ENCODE results near the gene TP53TG3.
"Not testable (repeated sequence)": the region's sequence is repeated elsewhere in the genome, so short reads cannot be mapped to it uniquely, and the experiment has no call there.

TP53TG3 gene, protein sequence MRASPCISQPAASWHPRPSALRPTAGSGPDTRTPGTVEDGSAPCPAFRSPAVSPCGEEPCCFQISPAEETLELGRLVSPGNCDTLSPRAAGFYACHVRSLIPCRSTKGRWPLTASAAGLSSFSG

DNA sequence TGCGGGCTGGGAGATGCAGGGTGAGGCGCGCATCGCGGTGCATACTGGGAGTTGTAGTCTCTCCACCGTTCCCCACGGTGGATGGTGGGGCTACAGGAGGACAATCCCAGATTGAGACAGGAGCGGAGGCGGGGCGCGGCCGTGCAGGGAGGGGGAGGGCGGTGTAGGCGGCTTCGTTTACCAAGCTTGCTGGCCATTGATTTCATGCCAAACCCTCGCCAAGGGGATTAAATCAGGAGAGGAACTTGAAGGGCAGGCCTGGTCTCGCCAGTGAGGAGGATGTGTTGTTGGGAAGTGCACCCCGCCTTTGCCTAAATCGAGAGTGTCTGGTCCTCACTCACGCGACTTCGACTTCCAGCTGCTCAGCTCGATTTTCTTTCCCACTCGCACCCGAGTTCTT lies at the start of gene TP53TG3:
TP53TG3 (minus strand) TSS at position 101 of the 400 bp plus-strand sequence; CDS start at position 33, 68 bp downstream.
- not testable (repeated sequence) for DNase-seq (ENCODE audit: low read depth); H3K4me3 ChIP-seq (ENCODE audit: low read depth, low read length)

DNA sequence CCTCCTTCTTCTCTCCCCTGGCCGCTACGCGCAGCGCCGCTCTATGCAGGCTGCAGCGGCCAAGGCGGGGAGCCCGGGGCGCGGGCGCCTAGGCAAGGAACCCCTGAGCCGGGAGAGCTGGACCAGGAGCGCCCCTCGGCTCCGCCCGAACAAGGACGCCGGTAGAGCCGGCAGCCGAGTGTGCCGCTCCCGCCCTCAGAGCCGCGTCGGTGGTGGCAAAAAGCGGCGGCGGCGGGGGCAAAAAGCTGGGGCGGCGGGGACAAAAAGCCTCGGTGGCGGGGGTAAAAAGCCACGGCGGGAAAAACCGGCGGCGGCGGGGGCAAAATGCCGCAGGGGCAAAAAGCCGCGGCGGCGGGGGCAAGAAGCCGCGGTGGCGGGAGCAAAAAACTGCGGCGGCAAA lies 25.1 kb downstream of the TP53TG3 start:
- H3K4me3 ChIP-seq (ENCODE audit: low read depth, low read length); DNase-seq (ENCODE audit: low read depth): not testable (repeated sequence)

DNA sequence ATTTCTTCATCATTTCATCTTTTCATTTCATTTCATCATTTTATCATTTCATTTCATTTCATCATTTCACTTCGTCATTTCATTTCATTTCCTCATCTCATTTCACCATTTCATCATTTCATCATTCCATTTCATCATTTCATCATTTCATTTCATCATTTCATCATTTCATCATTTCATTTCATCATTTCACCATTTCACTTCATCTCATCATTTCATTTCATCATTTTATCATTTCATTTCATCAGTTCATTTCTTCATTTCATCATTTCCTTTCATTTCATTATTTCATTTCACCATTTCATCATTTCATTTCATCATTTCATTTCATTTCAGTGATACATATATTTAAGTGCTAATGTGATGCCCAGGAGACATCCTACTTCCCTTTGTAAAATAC lies 28.4 kb downstream of the TP53TG3 start:
- not testable (repeated sequence) for H3K4me3 ChIP-seq (ENCODE audit: low read depth, low read length); DNase-seq (ENCODE audit: low read depth)

DNA sequence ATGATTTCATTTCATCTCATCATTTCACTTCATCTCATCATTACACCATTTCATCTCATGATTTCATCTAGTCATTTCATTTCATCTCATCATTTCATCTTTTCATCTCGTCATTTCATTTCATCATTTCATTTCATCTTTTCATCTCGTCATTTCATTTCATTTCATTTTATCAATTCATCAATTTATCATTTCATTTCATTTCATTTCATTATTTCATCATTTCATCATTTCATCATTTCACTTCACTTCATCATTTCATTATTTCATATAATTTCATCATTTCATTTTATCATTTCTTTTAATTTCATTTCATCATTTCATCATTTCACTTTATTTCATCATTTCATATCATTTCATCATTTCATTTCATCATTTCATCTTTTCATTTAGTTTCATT lies 29.2 kb downstream of the TP53TG3 start:
- not testable (repeated sequence) for H3K4me3 ChIP-seq (ENCODE audit: low read depth, low read length)

GRCh38 chr16:32646177-32646576 lies 29.8 kb downstream of the TP53TG3 start:
- not testable (repeated sequence) for DNase-seq (ENCODE audit: low read depth); H3K4me3 ChIP-seq (ENCODE audit: low read depth, low read length)

More for the DNA sequence above, 29.2 kb downstream of the TP53TG3 start:
- DNase-seq (ENCODE audit: low read depth) = not testable (repeated sequence)

GRCh38 chr16:32645278-32645908 lies 30.6 kb downstream of the TP53TG3 start:
- not testable (repeated sequence) for DNase-seq (ENCODE audit: low read depth); H3K4me3 ChIP-seq (ENCODE audit: low read depth, low read length)

- not testable (repeated sequence) for DNase-seq (ENCODE audit: low read depth)
These were observed 31.2 kb downstream of the TP53TG3 start for GRCh38 chr16:32644715-32645114.

DNA sequence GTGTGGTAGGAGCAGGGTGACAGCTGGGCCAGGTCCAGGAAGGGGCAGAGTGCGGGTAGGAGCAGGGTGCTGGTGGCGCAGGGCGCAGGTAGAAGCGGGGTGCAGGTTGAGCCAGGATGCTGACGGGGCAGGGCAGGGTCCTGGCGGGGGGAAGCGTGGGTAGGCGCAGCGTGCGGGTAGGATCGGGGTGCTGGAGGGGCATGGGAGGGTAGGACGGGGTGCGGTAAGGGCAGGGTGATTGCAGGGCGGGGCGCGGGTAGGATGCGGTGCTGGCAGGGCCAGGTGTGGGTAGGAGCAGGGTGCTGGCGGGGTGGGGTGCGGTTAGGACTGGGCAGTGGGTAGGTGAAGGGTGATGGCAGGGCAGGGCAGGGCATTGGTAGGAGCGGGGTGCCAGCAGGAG lies 38.4 kb downstream of the TP53TG3 start:
- not testable (repeated sequence) for DNase-seq (ENCODE audit: low read depth); H3K4me3 ChIP-seq (ENCODE audit: low read depth, low read length)

More at GRCh38 chr16:32644715-32645114, 31.2 kb downstream of the TP53TG3 start:
- H3K4me3 ChIP-seq (ENCODE audit: low read depth, low read length) = not testable (repeated sequence)

- DNase-seq (ENCODE audit: low read depth); H3K4me3 ChIP-seq (ENCODE audit: low read depth, low read length): not testable (repeated sequence)
These were observed 43.9 kb downstream of the TP53TG3 start for GRCh38 chr16:32632096-32632495.
